ENCODE measurements around the gene PBX1. TPM values are rescaled to one million over a fixed set of nuclear protein-coding genes. Genes with fewer than 3 reads are reported as not detected.

The PBX1 gene
- total RNA-seq, 6 donors from 2014 or later: 17.8 to 59.6 (median 38.3) TPM

DNA sequence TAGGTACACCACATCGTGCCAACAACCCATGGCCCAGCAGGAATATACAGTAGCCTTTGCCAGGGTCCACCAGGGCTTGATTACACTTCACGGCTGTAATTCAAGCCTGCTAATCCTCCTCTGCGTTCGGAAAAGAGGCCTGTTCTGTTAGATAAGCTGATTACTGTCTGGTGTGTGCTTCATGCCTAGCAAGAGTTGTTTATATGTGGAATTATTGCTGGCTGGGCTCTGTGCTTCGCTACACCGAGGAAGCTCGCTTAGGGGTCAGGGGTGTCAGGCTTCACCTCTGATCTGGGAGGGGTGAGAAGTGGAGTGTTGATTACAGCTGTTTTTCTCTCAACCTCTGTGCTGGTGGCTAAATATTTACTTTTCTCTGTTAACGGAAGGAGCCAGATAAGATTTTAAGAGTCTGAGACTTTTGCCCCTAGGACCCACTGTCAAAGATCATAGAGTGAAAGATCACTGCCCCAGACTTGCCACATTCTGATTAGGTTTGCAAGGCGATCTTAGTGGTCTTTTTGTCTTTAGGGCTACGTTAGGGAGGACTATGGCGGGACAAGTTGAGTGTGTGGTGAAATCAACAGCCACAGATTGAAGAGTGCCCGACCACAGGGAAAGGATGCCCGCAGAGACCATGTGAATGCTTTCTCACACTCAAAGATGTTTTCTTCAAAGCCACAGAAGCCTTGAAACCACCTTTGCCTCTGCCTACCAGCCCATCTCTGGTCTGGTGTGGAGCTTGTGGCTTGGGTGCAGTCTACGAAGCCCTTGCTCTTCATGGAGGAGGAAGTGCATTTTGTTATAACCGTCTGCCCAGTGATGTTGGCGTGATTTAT lies 216.1 kb downstream of the PBX1 start:
- H3K27ac ChIP-seq: peak overlapping the region in 3 of 4 donors; percentile 35 to 52 (median 43)
- no peaks in the 10 kb centered on the region for H3K27me3 ChIP-seq
- DNase-seq (no peak), ATAC-seq (ENCODE audit: low FRiP score in 2 of 2) (no peak)
- 54 to 56% methylated on average over 12 to 16 of the region's 16 CpGs for WGBS, 2 donors
- peaks cover 26 to 43% (median 34%) of the 10 kb centered on the region in 4 donors for H3K4me1 ChIP-seq
- TF ChIP-seq EP300 (IDR thresholded peaks at IDR 0.05): no peak
- TF ChIP-seq POLR2AphosphoS5 (IDR thresholded peaks at IDR 0.05): no peak
- TF ChIP-seq, protein P1, sequence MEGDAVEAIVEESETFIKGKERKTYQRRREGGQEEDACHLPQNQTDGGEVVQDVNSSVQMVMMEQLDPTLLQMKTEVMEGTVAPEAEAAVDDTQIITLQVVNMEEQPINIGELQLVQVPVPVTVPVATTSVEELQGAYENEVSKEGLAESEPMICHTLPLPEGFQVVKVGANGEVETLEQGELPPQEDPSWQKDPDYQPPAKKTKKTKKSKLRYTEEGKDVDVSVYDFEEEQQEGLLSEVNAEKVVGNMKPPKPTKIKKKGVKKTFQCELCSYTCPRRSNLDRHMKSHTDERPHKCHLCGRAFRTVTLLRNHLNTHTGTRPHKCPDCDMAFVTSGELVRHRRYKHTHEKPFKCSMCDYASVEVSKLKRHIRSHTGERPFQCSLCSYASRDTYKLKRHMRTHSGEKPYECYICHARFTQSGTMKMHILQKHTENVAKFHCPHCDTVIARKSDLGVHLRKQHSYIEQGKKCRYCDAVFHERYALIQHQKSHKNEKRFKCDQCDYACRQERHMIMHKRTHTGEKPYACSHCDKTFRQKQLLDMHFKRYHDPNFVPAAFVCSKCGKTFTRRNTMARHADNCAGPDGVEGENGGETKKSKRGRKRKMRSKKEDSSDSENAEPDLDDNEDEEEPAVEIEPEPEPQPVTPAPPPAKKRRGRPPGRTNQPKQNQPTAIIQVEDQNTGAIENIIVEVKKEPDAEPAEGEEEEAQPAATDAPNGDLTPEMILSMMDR (IDR thresholded peaks at IDR 0.05): no peak
- TF ChIP-seq POLR2A (IDR thresholded peaks at IDR 0.05): no peak
- no peaks in the 10 kb centered on the region for H3K36me3 ChIP-seq
- H3K9me3 ChIP-seq: no peaks in the 10 kb centered on the region
- no peak overlapping the region for H3K4me3 ChIP-seq

DNA sequence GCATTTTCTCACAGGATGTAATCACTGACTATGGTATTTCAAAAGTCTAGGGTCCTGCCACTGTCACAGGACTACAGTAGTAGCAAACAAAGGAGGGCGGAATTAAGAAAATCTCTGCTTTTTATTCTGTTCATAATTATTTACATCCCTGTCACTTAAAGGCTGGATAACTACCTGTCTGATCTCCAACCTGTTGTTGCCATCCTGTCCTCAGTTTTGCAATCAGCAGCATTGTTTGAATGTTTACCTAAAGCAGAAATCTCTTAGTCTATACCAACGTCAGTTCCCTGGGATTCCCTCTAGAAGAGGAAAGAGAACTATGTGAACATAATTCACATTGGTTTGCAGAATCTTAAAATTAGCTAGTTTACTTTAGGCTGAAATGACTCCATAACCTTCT lies 218.5 kb downstream of the PBX1 start:
- Histone ChIP-seq H3K9me3 (no peaks in the 10 kb centered on the region), H3K4me1 (peaks cover 10 to 22% (median 19%) of the 10 kb centered on the region in 4 donors), H3K27me3 (no peaks in the 10 kb centered on the region), H3K36me3 (no peaks in the 10 kb centered on the region), H3K4me3 (no peak overlapping the region), H3K27ac (no peak overlapping the region)
- ATAC-seq (ENCODE audit: low FRiP score in 2 of 2) (no peak), DNase-seq (no peak)
- TF ChIP-seq, protein P1 (IDR thresholded peaks at IDR 0.05): no peak
- no peak for TF ChIP-seq EP300 (IDR thresholded peaks at IDR 0.05)
- no peak for TF ChIP-seq POLR2A (IDR thresholded peaks at IDR 0.05)
- 66 to 67% methylated on average over 2 of the region's 2 CpGs for WGBS, 2 donors

DNA sequence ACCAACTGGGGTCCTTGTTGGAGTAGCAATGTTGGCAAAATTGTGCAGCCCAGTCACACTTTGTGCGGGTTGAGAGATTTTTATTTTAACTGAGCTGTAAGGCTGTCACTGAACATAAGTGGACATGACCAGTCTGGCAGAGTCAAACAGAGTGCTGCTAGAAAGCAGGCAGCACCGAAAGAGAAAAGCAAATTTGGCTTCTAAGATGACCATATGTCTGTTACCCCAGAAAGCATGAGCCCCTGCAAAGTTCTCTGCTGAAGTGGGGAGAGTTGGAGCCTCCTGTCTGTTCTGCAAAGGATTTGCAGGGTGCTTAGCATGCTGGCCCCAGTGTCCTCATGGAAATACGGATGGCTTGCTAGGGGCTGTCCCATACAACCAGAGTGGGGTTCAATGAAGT lies 220.4 kb downstream of the PBX1 start:
- ATAC-seq (ENCODE audit: low FRiP score in 2 of 2): no peak
- H3K4me3 ChIP-seq: no peak overlapping the region
- DNase-seq: no peak
- H3K36me3 ChIP-seq: no peaks in the 10 kb centered on the region
- no peak overlapping the region for H3K27ac ChIP-seq
- no peaks in the 10 kb centered on the region for H3K27me3 ChIP-seq
- TF ChIP-seq POLR2A (IDR thresholded peaks at IDR 0.05): no peak
- no peak for TF ChIP-seq EP300 (IDR thresholded peaks at IDR 0.05)
- TF ChIP-seq POLR2AphosphoS5 (IDR thresholded peaks at IDR 0.05): no peak
- TF ChIP-seq, protein P1 (IDR thresholded peaks at IDR 0.05): no peak
- no peaks in the 10 kb centered on the region for H3K9me3 ChIP-seq
- H3K4me1 ChIP-seq: peaks cover 7 to 14% (median 11%) of the 10 kb centered on the region in 4 donors
- WGBS, 2 donors: 79 to 85% methylated on average over 3 of the region's 3 CpGs

DNA sequence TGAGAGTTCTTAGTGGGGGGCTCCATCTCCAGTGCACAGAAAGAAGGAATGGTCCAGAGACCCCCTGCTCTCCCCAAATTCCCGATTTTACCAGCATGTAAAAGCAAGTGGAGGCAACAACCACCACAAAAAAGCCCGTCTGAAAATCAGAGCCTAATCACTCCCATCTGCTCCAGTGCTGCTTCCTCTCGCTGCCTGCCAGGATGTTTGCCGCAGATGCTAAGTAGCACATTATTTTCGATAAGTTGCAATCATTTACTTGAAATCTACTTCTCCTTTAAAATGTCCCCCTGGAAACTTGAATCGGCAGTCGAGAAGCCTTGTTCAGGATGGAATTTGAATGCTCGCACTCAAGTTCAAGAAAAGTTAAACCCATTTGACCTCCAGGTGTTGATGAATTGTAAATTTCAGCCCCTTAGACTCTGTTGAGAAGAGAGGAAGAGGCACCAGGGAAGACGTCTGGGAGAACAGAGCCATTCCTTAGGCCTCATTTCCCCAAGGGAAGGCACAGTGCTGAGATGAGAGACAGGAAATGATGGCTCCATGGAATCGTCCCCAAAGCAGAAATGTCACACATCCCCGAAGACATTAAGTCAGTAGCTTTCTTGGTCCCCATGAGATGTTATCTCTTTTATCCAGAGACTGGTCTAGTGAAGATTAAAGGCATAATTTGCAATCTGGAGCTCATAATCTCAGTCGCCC lies 221.3 kb downstream of the PBX1 start:
- ATAC-seq (ENCODE audit: low FRiP score in 2 of 2) (no peak), DNase-seq (no peak)
- Histone ChIP-seq H3K4me1 (peaks cover 3 to 6% (median 5%) of the 10 kb centered on the region in 4 donors), H3K27me3 (no peaks in the 10 kb centered on the region), H3K4me3 (no peak overlapping the region), H3K9me3 (no peaks in the 10 kb centered on the region), H3K27ac (peak overlapping the region in 1 of 4 donors; percentile 36), H3K36me3 (no peaks in the 10 kb centered on the region)
- TF ChIP-seq EP300 (IDR thresholded peaks at IDR 0.05) (no peak), POLR2AphosphoS5 (IDR thresholded peaks at IDR 0.05) (no peak), POLR2A (IDR thresholded peaks at IDR 0.05) (no peak)
- TF ChIP-seq, protein P1 (IDR thresholded peaks at IDR 0.05): no peak
- WGBS, 2 donors: 82 to 84% methylated on average over 11 to 12 of the region's 12 CpGs
